IPS-15b (cell line): ENCODE results near the gene KCNJ9.

Experiments
- H3K27me3 ChIP-seq: one replicate; pipeline ENCODE4 v1.6.1; 2013; ENCODE audit warnings: low read length; ENCODE audit not compliant: control insufficient read depth, insufficient read depth
- H3K36me3 ChIP-seq: one replicate; pipeline ENCODE4 v1.6.1; 2013; ENCODE audit warnings: low read length; ENCODE audit not compliant: control insufficient read depth, insufficient read depth
- H3K4me1 ChIP-seq: one replicate; pipeline ENCODE4 v1.6.1; 2013; ENCODE audit warnings: mild to moderate bottlenecking, low read length; ENCODE audit not compliant: control insufficient read depth, insufficient read depth
- H3K4me3 ChIP-seq: one replicate; pipeline ENCODE4 v1.5.1; 2013; ENCODE audit warnings: low read depth, low read length
- H3K9ac ChIP-seq: one replicate; pipeline ENCODE4 v1.6.1; 2013; ENCODE audit warnings: low read depth, mild to moderate bottlenecking, low read length
- H3K9me3 ChIP-seq: one replicate; pipeline ENCODE4 v1.6.1; 2013; ENCODE audit warnings: mild to moderate bottlenecking, low read length; ENCODE audit not compliant: control insufficient read depth, insufficient read depth

The KCNJ9 gene

DNA sequence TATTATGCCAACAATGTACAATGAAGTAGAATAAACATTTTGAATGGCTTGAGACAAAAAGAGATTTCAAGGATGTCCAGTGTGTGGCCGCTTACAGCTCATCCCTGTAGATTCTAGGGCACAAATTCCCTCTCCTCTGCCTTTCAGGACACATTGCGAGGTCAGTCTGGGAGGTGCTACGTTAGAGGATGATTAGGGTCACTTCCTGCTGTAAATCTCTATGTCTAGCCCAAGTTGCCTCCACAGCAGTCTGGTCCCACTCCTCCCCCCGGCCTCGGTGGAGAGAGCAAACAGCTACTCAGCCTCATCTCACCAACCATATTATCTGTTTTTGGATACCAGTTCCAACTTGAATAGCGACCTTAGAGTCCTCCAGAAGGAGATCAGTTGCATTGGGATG lies 28.4 kb upstream of the KCNJ9 start:
- H3K4me3 ChIP-seq: no peak overlapping the region
- H3K36me3 ChIP-seq: no peaks in the 10 kb centered on the region
- peaks cover 6% of the 10 kb centered on the region for H3K27me3 ChIP-seq
- H3K4me1 ChIP-seq: peaks cover 10% of the 10 kb centered on the region
- no peak overlapping the region for H3K9ac ChIP-seq
- no peaks in the 10 kb centered on the region for H3K9me3 ChIP-seq

GRCh38 chr1:160053548-160054365 lies 27.6 kb upstream of the KCNJ9 start:
- no peak overlapping the region for H3K9ac ChIP-seq
- no peaks in the 10 kb centered on the region for H3K36me3 ChIP-seq
- no peaks in the 10 kb centered on the region for H3K9me3 ChIP-seq
- no peak overlapping the region for H3K4me3 ChIP-seq
- peaks cover 7% of the 10 kb centered on the region for H3K4me1 ChIP-seq
- H3K27me3 ChIP-seq: peaks cover 6% of the 10 kb centered on the region

- Histone ChIP-seq H3K4me1 (peaks cover 4% of the 10 kb centered on the region), H3K27me3 (peaks cover 6% of the 10 kb centered on the region), H3K9ac (no peak overlapping the region), H3K36me3 (no peaks in the 10 kb centered on the region), H3K9me3 (no peaks in the 10 kb centered on the region), H3K4me3 (no peak overlapping the region)
Observed at GRCh38 chr1:160056648-160057169, 24.6 kb upstream of the KCNJ9 start.

- Histone ChIP-seq H3K4me1 (peaks cover 10% of the 10 kb centered on the region), H3K9me3 (no peaks in the 10 kb centered on the region), H3K4me3 (no peak overlapping the region), H3K9ac (no peak overlapping the region), H3K36me3 (no peaks in the 10 kb centered on the region), H3K27me3 (peaks cover 6% of the 10 kb centered on the region)
Observed at GRCh38 chr1:160058087-160058486, 23.3 kb upstream of the KCNJ9 start.

DNA sequence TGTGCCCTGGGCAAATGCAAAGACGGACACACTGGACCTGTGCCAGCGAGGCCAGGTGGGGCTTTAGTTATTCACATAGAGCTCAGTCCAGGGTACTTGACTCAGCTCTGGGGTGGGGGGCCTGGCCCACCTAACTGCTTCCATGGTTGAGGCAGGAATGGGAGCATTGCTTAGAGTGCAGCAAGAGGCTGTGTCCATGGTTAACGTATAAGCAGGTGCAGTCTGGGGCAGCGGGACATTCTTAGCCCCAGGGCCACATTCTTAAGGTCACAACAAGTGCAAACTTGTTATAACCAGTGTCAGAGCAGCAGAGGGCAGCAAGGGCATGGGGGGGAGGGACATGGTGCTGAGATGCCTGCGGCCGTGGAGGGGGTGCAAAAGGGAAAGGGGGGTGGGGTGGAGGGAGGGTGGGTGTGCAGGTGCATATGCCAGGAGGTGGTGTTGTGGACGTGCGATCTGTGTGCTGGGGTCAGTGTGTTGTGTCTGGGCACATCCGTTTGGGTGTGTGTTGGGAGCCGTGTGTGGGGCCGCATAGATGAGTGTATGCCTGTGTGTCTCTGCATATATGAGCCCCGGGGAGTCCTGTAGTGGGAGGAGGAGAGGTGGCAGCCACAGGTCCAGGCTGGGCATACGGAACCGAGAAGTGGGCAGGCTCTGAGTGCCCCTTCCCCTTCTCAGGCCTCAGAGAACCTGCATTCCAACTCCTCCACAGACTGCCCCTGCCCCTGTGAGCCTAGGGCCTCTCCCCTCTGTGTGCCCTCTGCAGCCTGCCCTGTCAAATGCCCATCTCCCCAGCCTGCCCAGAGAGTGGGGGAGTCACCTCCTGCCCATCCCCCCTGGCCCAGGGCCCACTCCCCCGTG lies 19.7 kb upstream of the KCNJ9 start:
- Histone ChIP-seq H3K9me3 (no peaks in the 10 kb centered on the region), H3K27me3 (peaks cover 2% of the 10 kb centered on the region), H3K4me1 (peaks cover 10% of the 10 kb centered on the region), H3K36me3 (no peaks in the 10 kb centered on the region), H3K9ac (no peak overlapping the region), H3K4me3 (no peak overlapping the region)

DNA sequence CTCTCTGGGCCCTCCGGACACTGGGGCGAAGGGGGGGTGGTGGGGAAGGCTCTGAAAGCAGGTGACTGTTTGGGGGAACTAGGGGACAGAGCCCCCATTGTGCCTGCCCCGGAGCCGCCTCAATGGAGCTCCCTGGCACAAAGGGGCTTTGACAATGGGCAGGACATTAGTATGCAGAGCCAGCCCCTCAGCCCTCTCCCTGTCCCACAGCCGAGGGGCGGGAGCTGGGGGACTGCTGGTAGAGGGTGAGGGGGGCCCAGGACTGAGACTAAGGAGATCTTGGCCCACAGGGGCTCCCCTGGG lies 19.2 kb upstream of the KCNJ9 start:
- peaks cover 10% of the 10 kb centered on the region for H3K4me1 ChIP-seq
- H3K9ac ChIP-seq: no peak overlapping the region
- H3K27me3 ChIP-seq: peaks cover 2% of the 10 kb centered on the region

GRCh38 chr1:160063176-160063575 lies 18.2 kb upstream of the KCNJ9 start:
- peaks cover 7% of the 10 kb centered on the region for H3K27me3 ChIP-seq
- no peaks in the 10 kb centered on the region for H3K9me3 ChIP-seq
- peaks cover 10% of the 10 kb centered on the region for H3K4me1 ChIP-seq
- no peak overlapping the region for H3K9ac ChIP-seq
- no peak overlapping the region for H3K4me3 ChIP-seq
- H3K36me3 ChIP-seq: no peaks in the 10 kb centered on the region

More for the DNA sequence above, 19.2 kb upstream of the KCNJ9 start:
- H3K36me3 ChIP-seq: no peaks in the 10 kb centered on the region
- H3K4me3 ChIP-seq: no peak overlapping the region
- no peaks in the 10 kb centered on the region for H3K9me3 ChIP-seq

DNA sequence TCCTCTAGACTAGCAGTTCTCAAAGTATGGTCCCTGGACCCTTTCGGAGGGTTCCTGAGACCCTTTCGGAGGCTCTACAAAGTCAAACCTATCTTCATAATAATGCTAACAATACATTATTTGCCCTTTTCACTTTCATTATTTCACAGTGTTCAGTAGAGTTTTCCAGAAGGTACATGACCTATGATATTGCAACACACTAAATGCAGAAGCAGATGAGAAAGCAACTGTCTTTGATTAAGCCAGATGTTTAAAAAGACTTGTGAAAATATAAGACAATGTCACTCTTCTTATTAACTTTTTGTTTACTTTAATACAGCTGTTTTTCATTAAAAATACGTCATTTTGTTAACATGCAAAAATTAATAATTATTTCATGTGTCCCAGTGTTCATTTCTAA lies 17.2 kb upstream of the KCNJ9 start:
- no peak overlapping the region for H3K4me3 ChIP-seq
- no peak overlapping the region for H3K9ac ChIP-seq
- no peaks in the 10 kb centered on the region for H3K9me3 ChIP-seq
- H3K27me3 ChIP-seq: peaks cover 16% of the 10 kb centered on the region
- no peaks in the 10 kb centered on the region for H3K36me3 ChIP-seq
- peaks cover 10% of the 10 kb centered on the region for H3K4me1 ChIP-seq

DNA sequence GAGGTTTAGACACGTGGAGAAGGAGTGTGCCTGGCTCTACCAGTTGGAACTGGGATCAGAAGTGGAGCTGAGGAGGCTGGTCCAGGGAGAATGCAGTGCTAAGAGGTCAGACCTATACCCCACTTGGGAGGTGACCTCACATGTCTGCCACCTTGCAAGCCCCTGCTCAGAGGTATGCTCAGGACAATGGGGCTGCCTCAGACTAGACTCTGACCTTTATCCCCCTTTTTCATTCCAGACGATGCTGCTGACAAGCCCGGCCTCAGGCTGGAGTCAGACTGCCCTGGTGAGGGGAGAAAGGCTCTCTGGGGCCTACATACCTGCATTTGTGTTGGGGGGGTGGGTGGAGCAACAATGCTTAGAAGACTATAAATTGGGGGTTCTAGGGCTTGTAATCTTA lies 16.6 kb upstream of the KCNJ9 start:
- H3K27me3 ChIP-seq: peaks cover 22% of the 10 kb centered on the region
- H3K36me3 ChIP-seq: no peaks in the 10 kb centered on the region
- H3K9ac ChIP-seq: no peak overlapping the region
- H3K4me1 ChIP-seq: peaks cover 10% of the 10 kb centered on the region
- H3K9me3 ChIP-seq: no peaks in the 10 kb centered on the region
- H3K4me3 ChIP-seq: no peak overlapping the region

GRCh38 chr1:160066829-160067745 lies 14.3 kb upstream of the KCNJ9 start:
- H3K36me3 ChIP-seq: no peaks in the 10 kb centered on the region
- H3K4me3 ChIP-seq: no peak overlapping the region
- peaks cover 7% of the 10 kb centered on the region for H3K4me1 ChIP-seq
- no peaks in the 10 kb centered on the region for H3K9me3 ChIP-seq
- H3K9ac ChIP-seq: no peak overlapping the region
- H3K27me3 ChIP-seq: peaks cover 36% of the 10 kb centered on the region

DNA sequence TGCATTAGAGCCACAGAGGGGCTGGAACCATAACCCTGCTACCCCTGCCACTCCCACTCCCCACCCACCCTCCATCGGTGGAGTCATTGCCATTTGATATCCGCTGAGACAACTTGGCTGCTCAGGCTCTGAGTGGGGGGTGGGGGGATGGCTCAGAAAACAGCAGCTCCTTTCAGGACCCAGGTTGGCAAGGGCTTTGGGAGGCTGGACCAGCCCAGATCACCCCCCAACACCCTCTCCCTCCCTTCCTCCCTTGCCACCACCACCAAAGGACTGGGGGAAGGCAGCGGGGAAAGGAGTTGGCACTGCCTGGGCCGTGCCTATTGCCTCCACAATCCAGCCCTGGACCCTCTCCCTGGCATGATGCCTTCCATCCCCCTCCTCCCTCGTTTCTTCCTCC lies 13.1 kb upstream of the KCNJ9 start:
- H3K4me3 ChIP-seq: no peak overlapping the region
- peaks cover 42% of the 10 kb centered on the region for H3K27me3 ChIP-seq
- H3K9ac ChIP-seq: no peak overlapping the region
- H3K36me3 ChIP-seq: no peaks in the 10 kb centered on the region
- no peaks in the 10 kb centered on the region for H3K4me1 ChIP-seq
- no peaks in the 10 kb centered on the region for H3K9me3 ChIP-seq
